HG03060 (cell line): Measurements from ENCODE around the gene PLEKHA7.
"Not testable (repeated sequence)": the region's sequence is repeated elsewhere in the genome, so short reads cannot be mapped to it uniquely, and the experiment has no call there.

Source experiments
- ATAC-seq: cut with Tn5 transposase; IDR thresholded peaks from one replicate; pipeline ENCODE4 v1.9.1; 2021; ENCODE audit warnings: low read depth, moderate number of reproducible peaks; ENCODE audit not compliant: unreplicated experiment

PLEKHA7 gene

GRCh38 chr11:16893456-16894066, 120.7 kb downstream of the PLEKHA7 start:
- ATAC-seq = no peak

GRCh38 chr11:16891964-16892363, 122.2 kb downstream of the PLEKHA7 start:
- no peak for ATAC-seq

- ATAC-seq = no peak
Measured at GRCh38 chr11:16891165-16891564, 123.0 kb downstream of the PLEKHA7 start.

GRCh38 chr11:16890442-16890841, 123.8 kb downstream of the PLEKHA7 start:
- ATAC-seq = no peak

- no peak for ATAC-seq
Measured at GRCh38 chr11:16889905-16890304, 124.3 kb downstream of the PLEKHA7 start.

- not testable (repeated sequence) for ATAC-seq
Measured at GRCh38 chr11:16889010-16889409, 125.2 kb downstream of the PLEKHA7 start.

- not testable (repeated sequence) for ATAC-seq
Measured at GRCh38 chr11:16887887-16888286, 126.3 kb downstream of the PLEKHA7 start.

- ATAC-seq = no peak
Measured at GRCh38 chr11:16883174-16883573, 131.0 kb downstream of the PLEKHA7 start.

- no peak for ATAC-seq
Measured at GRCh38 chr11:16881766-16882165, 132.4 kb downstream of the PLEKHA7 start.

GRCh38 chr11:16881074-16881709, 133.0 kb downstream of the PLEKHA7 start:
- ATAC-seq = no peak

GRCh38 chr11:16880184-16880801, 133.9 kb downstream of the PLEKHA7 start:
- ATAC-seq = no peak

GRCh38 chr11:16879690-16880089, 134.5 kb downstream of the PLEKHA7 start:
- ATAC-seq = no peak

GRCh38 chr11:16876837-16877236, 137.4 kb downstream of the PLEKHA7 start:
- no peak for ATAC-seq

GRCh38 chr11:16876053-16876752, 138.0 kb downstream of the PLEKHA7 start:
- no peak for ATAC-seq

GRCh38 chr11:16874275-16874975, 139.8 kb downstream of the PLEKHA7 start:
- no peak for ATAC-seq

GRCh38 chr11:16873289-16873688, 140.9 kb downstream of the PLEKHA7 start:
- no peak for ATAC-seq

- no peak for ATAC-seq
Measured at GRCh38 chr11:16871368-16871767, 142.8 kb downstream of the PLEKHA7 start.

GRCh38 chr11:16867097-16867496, 147.1 kb downstream of the PLEKHA7 start:
- ATAC-seq = no peak

- ATAC-seq = not testable (repeated sequence)
Measured at GRCh38 chr11:16864428-16864827, 149.8 kb downstream of the PLEKHA7 start.

GRCh38 chr11:16863389-16863788, 150.8 kb downstream of the PLEKHA7 start:
- ATAC-seq = no peak

- no peak for ATAC-seq
Measured at GRCh38 chr11:16862726-16863125, 151.5 kb downstream of the PLEKHA7 start.
